ENCODE data around the gene PLCXD1.
"Not testable (repeated sequence)": the region's sequence is repeated elsewhere in the genome, so short reads cannot be mapped to it uniquely, and the experiment has no call there.

The PLCXD1 gene, protein sequence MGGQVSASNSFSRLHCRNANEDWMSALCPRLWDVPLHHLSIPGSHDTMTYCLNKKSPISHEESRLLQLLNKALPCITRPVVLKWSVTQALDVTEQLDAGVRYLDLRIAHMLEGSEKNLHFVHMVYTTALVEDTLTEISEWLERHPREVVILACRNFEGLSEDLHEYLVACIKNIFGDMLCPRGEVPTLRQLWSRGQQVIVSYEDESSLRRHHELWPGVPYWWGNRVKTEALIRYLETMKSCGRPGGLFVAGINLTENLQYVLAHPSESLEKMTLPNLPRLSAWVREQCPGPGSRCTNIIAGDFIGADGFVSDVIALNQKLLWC

DNA sequence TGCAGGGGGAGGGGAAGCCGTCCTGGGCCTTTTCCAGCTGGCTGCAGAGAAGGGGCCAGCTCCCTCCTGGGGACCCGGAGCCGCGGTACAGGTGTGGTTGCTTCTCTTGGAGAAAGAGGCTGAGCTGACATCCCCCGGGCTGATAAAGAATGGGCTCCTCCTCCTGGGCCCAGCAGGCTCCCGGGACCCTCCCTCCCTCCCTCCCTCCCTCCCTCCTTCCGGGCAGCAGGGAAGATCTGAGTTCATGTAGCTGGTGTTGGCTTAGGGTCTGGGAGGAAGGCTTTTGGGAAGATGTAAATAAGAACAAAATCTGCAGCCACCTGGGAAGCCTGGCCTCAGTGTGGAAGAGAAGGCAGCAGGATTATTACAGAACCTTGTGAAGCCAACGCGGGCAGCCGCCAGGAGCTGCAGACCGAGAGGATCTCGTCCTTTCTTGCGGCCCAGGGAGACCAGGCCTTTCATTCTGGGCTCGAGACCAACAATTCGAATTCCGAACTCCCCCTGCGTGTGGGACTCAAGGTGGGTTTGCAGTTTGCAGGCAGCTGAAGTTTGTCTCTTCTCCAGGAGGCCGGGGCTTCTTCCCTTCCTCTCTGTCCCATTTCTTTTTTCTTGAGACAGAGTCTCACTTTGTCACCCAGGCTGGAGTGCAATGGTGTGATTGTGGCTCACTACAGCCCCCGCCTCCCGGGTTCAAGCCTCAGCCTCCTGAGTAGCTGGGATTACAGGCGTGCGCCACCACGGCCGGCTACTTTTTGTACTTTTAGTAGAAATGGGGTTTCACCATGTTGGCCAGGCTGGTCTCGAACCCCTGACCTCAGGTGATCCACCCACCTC is at the start of gene PLCXD1:
TSS of gene PLCXD1 (plus strand) at position 216 of the 834 bp plus-strand sequence. CDS start 2,807 bp downstream, outside the sequence.
- DNase-seq (ENCODE audit: low read depth, low spot score) = no peak

- not testable (repeated sequence) for DNase-seq (ENCODE audit: low read depth, low spot score)
Observed at GRCh38 chrX:231637-232277, 49.4 kb upstream of the PLCXD1 start.

GRCh38 chrX:232278-232655 is 48.9 kb upstream of the PLCXD1 start:
- DNase-seq (ENCODE audit: low read depth, low spot score) = not testable (repeated sequence)

- DNase-seq (ENCODE audit: low read depth, low spot score) = not testable (repeated sequence)
Observed at GRCh38 chrX:236201-236600, 45.0 kb upstream of the PLCXD1 start.

GRCh38 chrX:250965-251364 is 30.2 kb upstream of the PLCXD1 start:
- DNase-seq (ENCODE audit: low read depth, low spot score) = no peak

- DNase-seq (ENCODE audit: low read depth, low spot score) = not testable (repeated sequence)
Observed at GRCh38 chrX:251396-252243, 29.6 kb upstream of the PLCXD1 start.

- DNase-seq (ENCODE audit: low read depth, low spot score) = no peak
Observed at GRCh38 chrX:252244-252956, 28.8 kb upstream of the PLCXD1 start.

DNA sequence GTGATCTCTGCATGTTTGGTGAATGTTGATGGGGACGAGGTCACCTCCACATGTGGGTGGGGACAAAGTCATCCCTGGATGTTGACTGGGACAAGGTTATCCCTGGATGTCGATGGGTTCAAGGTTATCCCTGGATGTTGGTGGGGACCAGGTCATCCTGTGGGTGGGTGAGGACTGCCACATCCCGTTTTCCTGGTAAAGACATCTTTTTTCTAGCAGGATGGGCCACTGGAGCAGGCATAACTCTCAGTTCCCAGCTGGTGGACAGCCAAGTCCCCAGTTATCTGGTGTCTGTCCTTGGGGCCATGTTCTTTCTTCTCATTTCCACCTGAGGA is 28.3 kb upstream of the PLCXD1 start:
- DNase-seq (ENCODE audit: low read depth, low spot score) = no peak

DNA sequence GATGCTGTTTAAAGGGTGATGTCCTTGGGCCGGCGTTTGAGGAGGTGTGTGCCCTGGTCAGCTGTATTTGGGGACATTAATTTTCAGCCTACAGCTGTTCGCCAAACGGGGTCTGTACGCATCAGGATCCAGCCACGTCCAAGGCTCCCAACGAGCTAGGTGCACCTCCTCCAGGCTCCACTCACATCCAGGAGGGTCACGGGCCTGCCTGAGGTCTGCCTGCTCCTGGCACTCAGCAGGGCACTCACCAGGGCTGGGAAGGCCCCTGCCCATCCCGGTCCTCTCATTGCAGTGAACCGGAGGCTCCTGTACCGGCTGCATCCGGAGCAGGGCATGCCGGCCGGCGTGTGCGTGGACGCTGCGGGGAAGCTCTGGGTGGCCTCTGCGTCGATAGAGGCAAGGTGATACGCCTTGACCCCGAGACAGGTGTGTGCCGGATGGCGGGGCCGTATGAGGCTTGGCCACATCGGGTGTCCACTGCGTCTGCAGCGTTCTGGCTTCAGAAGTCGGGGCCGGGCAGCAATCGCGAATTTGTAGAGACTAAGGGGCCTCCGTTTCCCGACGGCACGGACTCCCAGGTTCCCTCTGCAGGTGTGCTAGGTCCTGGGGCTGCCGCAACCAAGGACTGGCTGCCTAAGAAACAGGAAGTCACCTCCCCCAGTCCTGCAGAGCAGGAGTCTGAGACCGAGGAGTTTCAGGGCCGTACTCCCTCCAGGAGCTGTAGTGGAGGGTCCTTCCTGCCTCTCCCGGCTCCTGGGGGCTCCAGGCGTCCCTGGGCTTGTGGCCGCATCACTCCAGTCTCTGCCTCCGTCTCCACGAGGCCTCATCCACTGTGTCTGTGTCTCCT is 27.5 kb upstream of the PLCXD1 start:
- no peak for DNase-seq (ENCODE audit: low read depth, low spot score)

GRCh38 chrX:254630-255215 is 26.5 kb upstream of the PLCXD1 start:
- no peak for DNase-seq (ENCODE audit: low read depth, low spot score)

GRCh38 chrX:255923-256331 is 25.3 kb upstream of the PLCXD1 start:
- DNase-seq (ENCODE audit: low read depth, low spot score) = no peak

GRCh38 chrX:257054-257453 is 24.1 kb upstream of the PLCXD1 start:
- not testable (repeated sequence) for DNase-seq (ENCODE audit: low read depth, low spot score)

- DNase-seq (ENCODE audit: low read depth, low spot score) = no peak
Observed at GRCh38 chrX:257681-258289, 23.4 kb upstream of the PLCXD1 start.

GRCh38 chrX:258291-259040 is 22.7 kb upstream of the PLCXD1 start:
- no peak for DNase-seq (ENCODE audit: low read depth, low spot score)

DNA sequence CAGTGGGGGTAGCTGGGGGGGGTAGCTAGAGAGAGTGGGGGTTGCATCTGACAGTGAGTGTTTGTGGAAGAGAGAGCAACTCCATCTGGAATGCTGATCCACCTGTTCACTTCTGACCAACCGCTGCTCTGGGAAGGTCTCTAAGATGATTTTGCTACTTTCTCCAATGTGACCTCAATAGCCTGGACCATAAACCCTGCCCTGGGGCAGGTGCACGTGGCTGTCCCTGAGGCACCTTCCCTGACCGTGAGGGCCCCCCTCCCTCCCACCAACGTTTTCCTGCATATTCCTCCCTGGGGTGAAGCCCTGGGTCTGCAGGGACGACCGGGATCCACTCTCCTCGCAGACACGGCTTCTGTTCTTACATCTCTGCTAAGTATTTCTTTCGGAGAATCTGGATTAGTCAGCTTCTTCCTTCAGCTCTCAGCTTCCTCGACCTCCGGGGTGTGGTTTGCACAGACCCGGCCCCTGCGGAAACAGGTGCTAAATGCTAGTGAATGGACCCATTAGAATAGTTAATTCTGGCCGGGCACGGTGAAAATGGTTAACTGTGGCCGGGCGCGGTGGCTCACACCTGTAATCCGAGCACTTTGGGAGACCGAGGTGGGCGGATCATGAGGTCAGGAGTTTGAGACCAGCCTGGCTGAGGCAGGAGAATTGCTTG is 21.4 kb upstream of the PLCXD1 start:
- DNase-seq (ENCODE audit: low read depth, low spot score) = no peak

DNA sequence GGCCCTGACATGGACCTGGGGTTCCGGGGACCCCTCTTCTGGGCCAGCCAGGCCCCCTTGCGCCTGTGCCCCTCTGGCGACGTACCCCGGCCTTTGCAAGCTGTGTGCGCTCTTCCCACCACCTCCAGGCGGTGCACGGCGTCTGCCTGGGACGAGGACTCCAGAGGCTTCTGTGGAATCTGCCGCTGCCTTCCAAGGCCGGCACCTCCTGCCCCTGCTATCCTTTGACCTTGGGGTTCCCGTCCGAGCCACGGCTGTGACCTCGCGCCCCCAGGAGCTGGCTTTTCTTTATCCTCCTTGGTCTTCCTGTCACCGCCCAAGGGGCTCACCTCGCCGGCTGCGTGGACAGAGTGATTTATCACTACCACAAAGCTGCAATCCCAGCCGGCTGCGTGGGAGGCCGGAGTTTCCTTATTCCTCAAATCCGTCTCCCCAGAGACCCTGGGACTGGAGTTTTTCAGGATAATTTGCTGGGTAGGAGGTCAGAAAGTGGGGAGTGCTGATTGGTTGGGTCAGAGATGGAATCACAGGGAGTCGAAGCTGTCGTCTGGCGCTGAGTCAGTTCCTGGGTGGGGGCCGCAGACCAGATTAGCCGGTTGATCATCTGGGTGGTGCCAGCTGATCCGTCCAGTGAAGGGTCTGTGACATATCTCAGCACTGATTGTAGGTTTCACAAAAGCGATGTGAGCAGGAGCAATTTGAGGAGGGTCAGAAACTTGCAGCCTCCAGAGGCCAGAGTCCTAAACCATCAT is 19.8 kb upstream of the PLCXD1 start:
- no peak for DNase-seq (ENCODE audit: low read depth, low spot score)

GRCh38 chrX:261919-262352 is 19.2 kb upstream of the PLCXD1 start:
- no peak for DNase-seq (ENCODE audit: low read depth, low spot score)

Data from iPS DF 19.7 (cell line).